IMR-90 (cell line): ENCODE measurements around the gene AGK.

Source experiments
- CTCF ChIP-seq: conservative IDR thresholded peaks from 2 replicates; pipeline ENCODE4 v1.5.1; 2012; ENCODE audit warnings: mild to moderate bottlenecking, low read depth, low read length, improper control_type of control experiment
- POLR2A ChIP-seq: IDR thresholded peaks from 2 replicates; pipeline ENCODE4 v1.6.1; 2012; ENCODE audit warnings: mild to moderate bottlenecking, low read depth, low read length
- RAD21 ChIP-seq: IDR thresholded peaks from 2 replicates; pipeline ENCODE4 v1.6.1; 2012; ENCODE audit warnings: low read length, improper control_type of control experiment
- RCOR1 ChIP-seq: IDR thresholded peaks from 2 replicates; pipeline ENCODE4 v1.6.1; 2012; ENCODE audit warnings: mild to moderate bottlenecking, low read length, improper control_type of control experiment; ENCODE audit not compliant: insufficient replicate concordance
- SMC3 ChIP-seq: fragments of 150-350 bp; IDR thresholded peaks from 2 replicates; pipeline ENCODE4 v1.6.1; 2016; ENCODE audit warnings: low read depth, mild to moderate bottlenecking, antibody characterized with exemption, low read length, moderate library complexity
- TF ChIP-seq, protein P1 (sequence below): fragments of 150-350 bp; IDR thresholded peaks from 2 replicates; pipeline ENCODE4 v1.6.1; 2017; ENCODE audit warnings: mild to moderate bottlenecking, antibody characterized with exemption, low read length, low read depth

GRCh38 chr7:141659501-141659900, 108.3 kb downstream of the AGK start:
- TF ChIP-seq CTCF (no peak), SMC3 (no peak), RAD21 (no peak), RCOR1 (no peak), POLR2A (no peak)
- TF ChIP-seq, protein P1, sequence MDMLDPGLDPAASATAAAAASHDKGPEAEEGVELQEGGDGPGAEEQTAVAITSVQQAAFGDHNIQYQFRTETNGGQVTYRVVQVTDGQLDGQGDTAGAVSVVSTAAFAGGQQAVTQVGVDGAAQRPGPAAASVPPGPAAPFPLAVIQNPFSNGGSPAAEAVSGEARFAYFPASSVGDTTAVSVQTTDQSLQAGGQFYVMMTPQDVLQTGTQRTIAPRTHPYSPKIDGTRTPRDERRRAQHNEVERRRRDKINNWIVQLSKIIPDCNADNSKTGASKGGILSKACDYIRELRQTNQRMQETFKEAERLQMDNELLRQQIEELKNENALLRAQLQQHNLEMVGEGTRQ, result no peak
